ENCODE data around the gene MTG1. TPM values are rescaled to one million over a fixed set of nuclear protein-coding genes. Genes with fewer than 3 reads are reported as not detected.

The MTG1 gene
- total and polyA plus RNA-seq, 3 experiments from 2014 or later = 38.5 to 54.6 (median 53.9) TPM

DNA sequence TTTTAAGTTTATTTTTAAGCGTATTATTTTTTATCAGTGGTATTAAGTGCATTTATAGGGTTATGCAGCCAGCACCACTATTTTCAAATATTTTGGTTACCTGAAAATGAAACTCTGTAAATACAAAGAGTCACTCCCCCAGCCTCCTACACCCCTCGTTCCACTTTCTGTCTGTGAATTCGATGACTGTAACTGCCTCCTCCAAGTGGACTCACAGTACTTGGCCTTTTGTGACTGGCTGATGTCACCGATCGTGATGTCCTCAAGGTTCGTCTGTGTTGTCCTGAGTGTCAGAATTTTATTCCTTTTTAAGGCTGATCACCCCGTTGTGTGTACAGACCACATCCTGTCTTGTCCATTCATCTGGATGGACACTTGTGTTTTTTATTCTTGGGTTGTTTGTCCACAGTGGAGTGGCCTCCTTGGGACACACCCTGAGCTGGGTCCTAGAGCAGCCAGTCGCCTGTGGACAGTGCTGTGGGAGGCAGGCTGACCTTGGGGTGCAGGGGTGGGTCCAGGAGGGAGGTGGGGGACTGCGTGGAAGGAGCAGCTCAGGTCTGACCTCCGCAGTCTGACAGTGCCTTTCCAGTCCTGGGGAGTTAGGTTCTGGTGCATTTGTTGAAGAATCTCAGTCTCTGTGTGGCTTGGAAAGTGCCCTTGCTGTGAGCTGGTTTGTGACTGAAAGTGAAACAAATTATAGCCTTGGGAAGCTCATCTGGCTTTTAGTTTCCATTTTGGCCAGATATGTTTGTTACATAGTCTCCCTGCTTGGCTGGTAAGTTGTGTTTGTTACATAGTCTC lies 6.9 kb downstream of the MTG1 start:
- Mint-ChIP-seq H3K4me1 (peaks cover 35 to 60% (median 48%) of the 10 kb centered on the region in 3 donors), H3K36me3 (peaks cover 10 to 82% (median 24%) of the 10 kb centered on the region in 3 donors), H3K9me3 (no peaks in the 10 kb centered on the region), H3K4me3 (peak overlapping the region in 2 of 7 donors; percentile 9 to 28), H3K27ac (peak overlapping the region; percentile 3 to 90 (median 65)), H3K27me3 (no peaks in the 10 kb centered on the region)
- H3K4me1 ChIP-seq (ENCODE audit: insufficient read depth, low read length) = no peaks in the 10 kb centered on the region
- H3K9me3 ChIP-seq (ENCODE audit: low read length) = no peaks in the 10 kb centered on the region
- ChIA-PET CTCF (no interaction called here), POLR2A (no interaction called here)
- DNase-seq = no peak
- peaks cover 5% of the 10 kb centered on the region for H3K36me3 ChIP-seq (ENCODE audit: insufficient read depth, low read length)
- no peak overlapping the region for H3K4me3 ChIP-seq (ENCODE audit: low read length)
- no peak overlapping the region for H3K27ac ChIP-seq (ENCODE audit: low read depth, low read length)
- no peaks in the 10 kb centered on the region for H3K27me3 ChIP-seq (ENCODE audit: insufficient read depth, low read length, poor library complexity, severe bottlenecking)

DNA sequence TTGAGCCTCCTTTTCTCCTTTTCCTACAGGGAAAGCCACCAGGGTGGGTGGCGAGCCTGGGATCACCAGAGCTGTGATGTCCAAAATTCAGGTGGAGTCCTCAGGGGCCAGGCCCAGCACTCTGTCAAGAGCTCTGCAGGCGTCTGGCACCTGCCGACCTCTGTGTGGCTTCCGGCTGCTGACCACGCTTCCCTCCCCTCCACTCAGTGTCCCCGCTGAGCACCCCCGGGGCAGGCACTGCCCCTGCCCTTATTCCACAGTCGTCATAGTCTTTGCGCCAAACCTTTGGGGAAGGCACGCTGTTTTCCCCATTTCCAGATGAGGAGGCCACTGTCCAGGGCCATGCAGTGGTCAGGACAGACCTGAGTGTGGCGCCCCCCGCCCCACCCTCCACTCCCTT lies 7.5 kb downstream of the MTG1 start:
- H3K27ac Mint-ChIP-seq = peak overlapping the region in 7 of 8 donors; percentile 3 to 84 (median 65)
- H3K4me3 Mint-ChIP-seq = peak overlapping the region in 1 of 7 donors; percentile 9
- Histone ChIP-seq H3K4me1 (ENCODE audit: insufficient read depth, low read length) (no peaks in the 10 kb centered on the region), H3K36me3 (ENCODE audit: insufficient read depth, low read length) (no peaks in the 10 kb centered on the region), H3K9me3 (ENCODE audit: low read length) (no peaks in the 10 kb centered on the region), H3K27me3 (ENCODE audit: insufficient read depth, low read length, poor library complexity, severe bottlenecking) (no peaks in the 10 kb centered on the region), H3K27ac (ENCODE audit: low read depth, low read length) (no peak overlapping the region), H3K4me3 (ENCODE audit: low read length) (no peak overlapping the region)
- no peak for DNase-seq
- H3K27me3 Mint-ChIP-seq = no peaks in the 10 kb centered on the region
- CTCF ChIA-PET = no interaction called here
- POLR2A ChIA-PET = no interaction called here
- H3K9me3 Mint-ChIP-seq = no peaks in the 10 kb centered on the region
- peaks cover 10 to 83% (median 24%) of the 10 kb centered on the region in 3 donors for H3K36me3 Mint-ChIP-seq
- peaks cover 39 to 63% (median 52%) of the 10 kb centered on the region in 3 donors for H3K4me1 Mint-ChIP-seq

DNA sequence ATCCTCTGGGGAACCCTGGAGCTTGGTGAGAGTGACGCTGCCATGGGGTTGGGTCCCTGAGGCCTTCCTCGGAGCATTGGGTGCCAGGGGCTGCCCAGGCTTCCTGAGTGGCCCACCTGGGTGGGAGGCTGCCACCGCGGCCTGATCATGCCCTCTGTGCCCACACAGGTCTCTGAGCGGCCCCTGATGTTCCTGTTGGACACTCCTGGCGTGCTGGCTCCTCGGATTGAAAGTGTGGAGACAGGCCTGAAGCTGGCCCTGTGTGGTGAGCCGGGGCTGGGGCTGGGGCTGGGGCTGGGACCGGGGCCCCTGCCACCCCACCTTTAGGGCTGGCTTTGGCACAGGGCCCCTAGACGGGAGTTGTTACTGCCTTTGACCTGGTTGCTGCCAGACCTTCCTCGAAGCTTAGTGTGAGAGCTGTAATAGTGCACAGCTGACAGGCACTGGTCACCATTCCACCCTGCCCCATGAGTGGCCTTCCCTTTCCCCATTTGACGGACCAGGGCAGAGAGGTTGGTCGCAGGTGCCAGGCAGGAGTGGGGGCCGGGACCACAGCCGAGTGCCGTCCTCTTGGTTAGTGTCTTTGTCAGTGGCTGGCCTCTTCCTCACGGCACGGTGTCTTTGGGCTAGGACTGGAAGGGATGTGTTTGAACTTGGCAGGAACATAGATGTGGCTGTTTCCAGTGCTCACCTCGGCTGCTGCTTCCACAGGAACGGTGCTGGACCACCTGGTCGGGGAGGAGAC lies 8.2 kb downstream of the MTG1 start:
- Histone ChIP-seq H3K4me1 (ENCODE audit: insufficient read depth, low read length) (no peaks in the 10 kb centered on the region), H3K36me3 (ENCODE audit: insufficient read depth, low read length) (no peaks in the 10 kb centered on the region), H3K27me3 (ENCODE audit: insufficient read depth, low read length, poor library complexity, severe bottlenecking) (no peaks in the 10 kb centered on the region), H3K27ac (ENCODE audit: low read depth, low read length) (no peak overlapping the region), H3K9me3 (ENCODE audit: low read length) (no peaks in the 10 kb centered on the region), H3K4me3 (ENCODE audit: low read length) (no peak overlapping the region)
- Mint-ChIP-seq H3K27ac (peak overlapping the region in 3 of 8 donors; percentile 12 to 84 (median 47)), H3K36me3 (peaks cover 14 to 81% (median 27%) of the 10 kb centered on the region in 3 donors), H3K4me3 (peak overlapping the region in 1 of 7 donors; percentile 27), H3K4me1 (peaks cover 38 to 56% (median 52%) of the 10 kb centered on the region in 3 donors), H3K9me3 (no peaks in the 10 kb centered on the region), H3K27me3 (no peaks in the 10 kb centered on the region)
- ChIA-PET POLR2A (no interaction called here), CTCF (no interaction called here)
- DNase-seq = no peak

DNA sequence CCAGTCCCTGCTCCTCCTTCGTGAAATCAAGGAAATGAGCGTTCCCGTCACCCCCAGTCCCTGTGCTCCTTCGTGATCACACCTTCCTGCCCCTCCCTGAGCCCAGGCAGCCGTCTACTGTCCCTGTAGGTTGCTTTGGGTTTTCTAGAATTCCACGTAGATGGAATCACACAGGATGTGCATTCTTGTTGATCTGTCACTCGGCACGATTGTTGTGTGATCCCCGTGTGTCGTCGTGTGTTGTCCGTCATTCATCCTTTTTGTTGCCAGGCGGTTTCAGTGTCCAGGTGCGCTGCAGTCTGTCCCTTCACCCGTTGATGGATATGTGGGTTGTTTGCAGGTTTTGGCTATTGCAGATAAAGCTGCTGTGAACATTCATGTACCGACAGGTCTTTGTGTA lies 9.4 kb downstream of the MTG1 start:
- no peaks in the 10 kb centered on the region for H3K27me3 ChIP-seq (ENCODE audit: insufficient read depth, low read length, poor library complexity, severe bottlenecking)
- ChIA-PET POLR2A (no interaction called here), CTCF (no interaction called here)
- Mint-ChIP-seq H3K4me3 (no peak overlapping the region), H3K27me3 (no peaks in the 10 kb centered on the region), H3K4me1 (peaks cover 45 to 54% (median 52%) of the 10 kb centered on the region in 3 donors), H3K36me3 (peaks cover 15 to 80% (median 30%) of the 10 kb centered on the region in 3 donors), H3K27ac (no peak overlapping the region), H3K9me3 (no peaks in the 10 kb centered on the region)
- no peaks in the 10 kb centered on the region for H3K9me3 ChIP-seq (ENCODE audit: low read length)
- no peak overlapping the region for H3K4me3 ChIP-seq (ENCODE audit: low read length)
- no peak for DNase-seq
- H3K36me3 ChIP-seq (ENCODE audit: insufficient read depth, low read length) = no peaks in the 10 kb centered on the region
- no peaks in the 10 kb centered on the region for H3K4me1 ChIP-seq (ENCODE audit: insufficient read depth, low read length)
- H3K27ac ChIP-seq (ENCODE audit: low read depth, low read length) = no peak overlapping the region

DNA sequence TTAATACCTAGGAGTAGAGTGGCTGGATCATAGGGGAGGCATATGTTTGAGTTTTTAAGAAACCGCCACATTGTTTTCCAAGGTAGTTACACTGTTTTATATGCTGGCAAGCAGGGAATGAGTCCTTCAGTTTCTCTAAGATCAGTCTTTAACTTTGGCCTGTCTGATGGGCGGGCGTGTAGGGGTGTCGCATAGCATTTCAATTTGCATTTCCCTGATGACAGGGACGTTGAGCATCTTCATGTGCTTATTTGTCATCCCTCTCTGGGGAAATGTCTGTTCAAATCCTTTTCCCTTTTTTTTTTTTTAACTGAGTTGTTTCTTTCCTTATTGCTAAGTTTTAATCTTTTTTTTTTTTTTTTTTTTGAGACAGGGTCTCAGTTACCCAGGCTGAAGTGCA lies 9.8 kb downstream of the MTG1 start:
- Mint-ChIP-seq H3K27me3 (no peaks in the 10 kb centered on the region), H3K27ac (no peak overlapping the region), H3K4me3 (no peak overlapping the region), H3K4me1 (peaks cover 49 to 55% (median 54%) of the 10 kb centered on the region in 3 donors), H3K36me3 (peaks cover 19 to 80% (median 31%) of the 10 kb centered on the region in 3 donors), H3K9me3 (no peaks in the 10 kb centered on the region)
- POLR2A ChIA-PET = no interaction called here
- H3K27me3 ChIP-seq (ENCODE audit: insufficient read depth, low read length, poor library complexity, severe bottlenecking) = no peaks in the 10 kb centered on the region
- no peaks in the 10 kb centered on the region for H3K9me3 ChIP-seq (ENCODE audit: low read length)
- CTCF ChIA-PET = no interaction called here
- no peak for DNase-seq
- H3K4me3 ChIP-seq (ENCODE audit: low read length) = no peak overlapping the region
- H3K36me3 ChIP-seq (ENCODE audit: insufficient read depth, low read length) = no peaks in the 10 kb centered on the region
- no peaks in the 10 kb centered on the region for H3K4me1 ChIP-seq (ENCODE audit: insufficient read depth, low read length)
- H3K27ac ChIP-seq (ENCODE audit: low read depth, low read length) = no peak overlapping the region

DNA sequence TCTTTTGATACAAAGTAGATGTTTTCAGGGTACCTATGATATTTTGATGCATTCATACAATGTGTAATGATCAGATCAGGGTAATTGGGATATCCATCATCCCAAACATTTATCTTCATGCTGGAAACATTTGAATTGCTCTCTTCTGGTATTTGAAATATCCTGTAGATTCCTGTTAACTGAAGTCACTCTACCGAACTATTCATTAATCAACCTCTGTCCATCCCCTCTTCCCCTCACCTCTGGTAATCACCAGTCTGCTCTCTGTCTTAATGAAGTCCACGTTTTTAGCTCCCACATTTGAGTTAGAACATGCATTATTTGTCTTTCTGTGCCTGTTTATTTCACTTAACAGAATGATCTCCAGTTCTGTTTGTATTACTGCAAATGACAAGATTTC lies 11.3 kb downstream of the MTG1 start:
- ChIA-PET CTCF (no interaction called here), POLR2A (no interaction called here)
- H3K27ac Mint-ChIP-seq = peak overlapping the region in 6 of 8 donors; percentile 1 to 86 (median 22)
- DNase-seq = no peak
- H3K4me1 ChIP-seq (ENCODE audit: insufficient read depth, low read length) = no peaks in the 10 kb centered on the region
- peaks cover 31 to 83% (median 42%) of the 10 kb centered on the region in 3 donors for H3K36me3 Mint-ChIP-seq
- no peaks in the 10 kb centered on the region for H3K27me3 ChIP-seq (ENCODE audit: insufficient read depth, low read length, poor library complexity, severe bottlenecking)
- peaks cover 4% of the 10 kb centered on the region for H3K36me3 ChIP-seq (ENCODE audit: insufficient read depth, low read length)
- H3K27ac ChIP-seq (ENCODE audit: low read depth, low read length) = no peak overlapping the region
- H3K27me3 Mint-ChIP-seq = no peaks in the 10 kb centered on the region
- peaks cover 55 to 65% (median 61%) of the 10 kb centered on the region in 3 donors for H3K4me1 Mint-ChIP-seq
- H3K9me3 ChIP-seq (ENCODE audit: low read length) = no peaks in the 10 kb centered on the region
- H3K9me3 Mint-ChIP-seq = peaks cover 0 to under 1% (median 0%) of the 10 kb centered on the region in 5 donors
- no peak overlapping the region for H3K4me3 ChIP-seq (ENCODE audit: low read length)
- peak overlapping the region in 1 of 7 donors; percentile 12 for H3K4me3 Mint-ChIP-seq

DNA sequence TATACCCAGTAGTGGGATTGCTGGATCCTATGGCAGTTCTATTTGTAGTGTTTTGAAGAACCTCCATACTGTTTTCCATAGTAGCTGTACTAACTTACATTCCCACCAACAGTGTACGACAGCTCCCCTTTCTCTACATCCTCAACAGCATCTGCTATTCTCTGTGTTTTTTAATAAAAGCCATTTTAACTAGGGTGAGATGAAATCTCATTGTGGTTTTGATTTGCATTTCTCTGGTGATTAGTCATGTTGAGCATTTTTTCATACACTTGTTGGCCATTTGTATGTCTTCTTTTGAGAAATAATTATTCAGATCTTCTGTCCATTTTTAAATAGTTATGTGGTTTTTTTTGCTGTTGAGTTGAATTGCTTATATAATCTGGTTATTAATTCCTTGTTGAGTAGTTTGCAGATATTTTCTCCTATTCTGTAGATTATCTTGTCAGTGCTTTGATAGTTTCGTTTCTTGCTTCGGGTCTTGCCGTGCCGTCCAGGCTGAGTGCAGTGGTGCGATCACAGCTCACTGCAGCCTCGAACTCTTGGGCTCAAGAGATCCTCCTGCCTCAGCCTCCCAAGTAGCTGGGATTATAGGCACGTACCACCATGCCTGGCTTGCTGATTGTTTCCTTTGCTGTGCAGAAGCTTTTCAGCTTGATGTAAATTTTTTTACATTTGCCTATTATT lies 12.0 kb downstream of the MTG1 start:
- no peaks in the 10 kb centered on the region for H3K4me1 ChIP-seq (ENCODE audit: insufficient read depth, low read length)
- peaks cover 0 to 7% (median 2%) of the 10 kb centered on the region in 5 donors for H3K9me3 Mint-ChIP-seq
- no peak overlapping the region for H3K4me3 ChIP-seq (ENCODE audit: low read length)
- DNase-seq = no peak
- POLR2A ChIA-PET = interaction anchor here (0.7 kb wide), 1 partner anchor 114 kb away, joined by 4 read pairs; no protein-coding TSS in a partner anchor
- peak overlapping the region in 7 of 8 donors; percentile 1 to 67 (median 36) for H3K27ac Mint-ChIP-seq
- H3K36me3 Mint-ChIP-seq = peaks cover 38 to 86% (median 47%) of the 10 kb centered on the region in 3 donors
- no peak overlapping the region for H3K27ac ChIP-seq (ENCODE audit: low read depth, low read length)
- H3K4me1 Mint-ChIP-seq = peaks cover 50 to 61% (median 53%) of the 10 kb centered on the region in 3 donors
- H3K4me3 Mint-ChIP-seq = peak overlapping the region in 2 of 7 donors; percentile 14 to 73
- no peaks in the 10 kb centered on the region for H3K27me3 Mint-ChIP-seq
- CTCF ChIA-PET = no interaction called here
- no peaks in the 10 kb centered on the region for H3K9me3 ChIP-seq (ENCODE audit: low read length)
- H3K36me3 ChIP-seq (ENCODE audit: insufficient read depth, low read length) = peaks cover 11% of the 10 kb centered on the region
- H3K27me3 ChIP-seq (ENCODE audit: insufficient read depth, low read length, poor library complexity, severe bottlenecking) = no peaks in the 10 kb centered on the region
